OCI-M2 (cell line): ENCODE measurements around the gene PLCL2.

ENCODE experiments used
- DNase-seq: peaks from one replicate; lab custom pipeline; 2025; ENCODE audit not compliant: unreplicated experiment; lab: John Stamatoyannopoulos, UW

The PLCL2 gene

GRCh38 chr3:17007284-17007683, 122.5 kb downstream of the PLCL2 start:
- DNase-seq: no peak

GRCh38 chr3:17009826-17010225, 125.1 kb downstream of the PLCL2 start:
- no peak for DNase-seq

DNA sequence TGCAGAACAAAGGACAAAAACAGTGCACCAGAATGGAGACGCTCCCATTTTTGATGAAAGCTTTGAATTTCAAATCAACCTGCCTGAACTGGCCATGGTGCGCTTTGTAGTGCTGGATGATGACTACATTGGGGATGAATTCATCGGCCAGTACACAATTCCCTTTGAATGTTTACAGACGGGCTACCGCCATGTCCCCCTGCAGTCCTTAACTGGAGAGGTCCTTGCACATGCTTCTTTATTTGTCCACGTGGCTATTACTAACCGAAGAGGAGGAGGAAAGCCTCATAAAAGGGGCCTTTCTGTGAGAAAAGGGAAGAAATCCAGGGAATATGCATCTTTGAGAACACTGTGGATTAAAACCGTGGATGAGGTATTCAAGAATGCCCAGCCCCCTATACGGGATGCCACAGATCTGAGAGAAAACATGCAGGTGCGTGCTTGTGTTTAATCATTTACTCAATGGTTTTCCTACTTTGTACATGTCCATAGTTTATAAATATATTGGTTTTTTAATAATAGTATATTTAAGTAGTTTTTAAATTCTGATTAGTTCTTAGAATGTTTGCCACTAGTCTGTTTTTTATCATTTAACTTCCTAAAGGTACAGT, 127.1 kb downstream of the PLCL2 start:
- DNase-seq: no peak

DNA sequence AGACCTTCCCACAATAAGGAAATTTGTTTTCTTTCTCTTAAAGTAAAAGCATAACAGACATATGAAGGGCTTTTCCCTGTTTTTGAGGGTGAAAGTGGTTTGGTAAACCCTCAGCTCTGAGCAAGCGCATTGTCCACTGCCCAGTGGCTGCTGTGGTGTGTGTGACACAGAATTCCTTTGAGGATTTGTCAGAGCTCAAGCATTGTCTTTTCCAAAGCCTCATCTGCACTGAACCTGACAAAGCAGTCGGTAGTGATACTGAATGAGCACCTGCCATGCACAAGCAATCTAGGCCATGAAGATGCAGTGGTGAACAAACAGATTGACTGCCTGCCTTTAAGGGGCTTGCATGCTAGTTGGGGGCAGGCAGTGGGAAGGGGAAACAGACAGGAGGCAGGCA, 128.3 kb downstream of the PLCL2 start:
- DNase-seq: no peak

GRCh38 chr3:17013571-17013970, 128.8 kb downstream of the PLCL2 start:
- DNase-seq: no peak

- DNase-seq: no peak
Observed at GRCh38 chr3:17014284-17014683, 129.5 kb downstream of the PLCL2 start.

GRCh38 chr3:17014709-17015108, 130.0 kb downstream of the PLCL2 start:
- DNase-seq: no peak

- no peak for DNase-seq
Observed at GRCh38 chr3:17021614-17022013, 136.9 kb downstream of the PLCL2 start.

- no peak for DNase-seq
Observed at GRCh38 chr3:17023006-17023664, 138.4 kb downstream of the PLCL2 start.

GRCh38 chr3:17025594-17026139, 140.9 kb downstream of the PLCL2 start:
- no peak for DNase-seq

- DNase-seq: no peak
Observed at GRCh38 chr3:17027318-17027717, 142.6 kb downstream of the PLCL2 start.

DNA sequence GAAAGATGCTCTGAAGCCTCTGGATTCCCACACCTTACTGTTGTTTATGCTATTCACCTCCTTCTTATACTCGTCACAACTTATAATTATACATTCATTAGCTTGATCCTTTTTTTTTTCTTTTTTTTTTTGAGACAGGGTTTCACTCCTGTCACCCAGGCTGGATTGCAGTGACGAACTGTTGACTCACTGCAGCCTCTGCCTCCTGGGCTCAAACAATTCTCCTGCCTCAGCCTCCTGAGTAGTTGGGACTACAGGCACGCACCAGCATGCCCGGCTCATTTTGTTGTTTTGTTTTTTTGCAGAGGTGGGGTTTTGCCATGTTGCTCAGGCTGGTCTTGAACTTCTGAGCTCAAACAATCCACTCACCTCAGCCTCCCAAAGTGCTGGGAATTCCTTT, 143.6 kb downstream of the PLCL2 start:
- no peak for DNase-seq

DNA sequence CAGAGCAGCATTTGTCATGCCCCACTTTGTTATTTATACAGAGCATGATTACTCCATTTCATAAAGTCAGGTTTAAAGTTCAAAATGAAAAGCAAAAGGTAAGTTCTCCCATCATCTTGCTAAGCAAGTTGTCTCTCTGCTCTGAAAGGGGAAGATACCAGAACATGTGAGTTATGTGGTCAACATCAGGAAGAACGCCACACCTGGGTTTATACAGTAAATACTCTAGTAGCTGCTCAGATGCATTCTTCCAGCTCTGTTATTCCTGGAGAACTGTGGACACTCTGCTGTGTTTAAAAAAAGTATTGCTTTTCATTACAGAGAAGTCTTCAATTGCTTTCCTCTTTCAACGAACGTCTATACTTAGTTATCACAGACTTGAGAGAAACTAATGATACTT, 145.7 kb downstream of the PLCL2 start:
- DNase-seq: no peak

GRCh38 chr3:17030956-17031652, 146.3 kb downstream of the PLCL2 start:
- no peak for DNase-seq

DNA sequence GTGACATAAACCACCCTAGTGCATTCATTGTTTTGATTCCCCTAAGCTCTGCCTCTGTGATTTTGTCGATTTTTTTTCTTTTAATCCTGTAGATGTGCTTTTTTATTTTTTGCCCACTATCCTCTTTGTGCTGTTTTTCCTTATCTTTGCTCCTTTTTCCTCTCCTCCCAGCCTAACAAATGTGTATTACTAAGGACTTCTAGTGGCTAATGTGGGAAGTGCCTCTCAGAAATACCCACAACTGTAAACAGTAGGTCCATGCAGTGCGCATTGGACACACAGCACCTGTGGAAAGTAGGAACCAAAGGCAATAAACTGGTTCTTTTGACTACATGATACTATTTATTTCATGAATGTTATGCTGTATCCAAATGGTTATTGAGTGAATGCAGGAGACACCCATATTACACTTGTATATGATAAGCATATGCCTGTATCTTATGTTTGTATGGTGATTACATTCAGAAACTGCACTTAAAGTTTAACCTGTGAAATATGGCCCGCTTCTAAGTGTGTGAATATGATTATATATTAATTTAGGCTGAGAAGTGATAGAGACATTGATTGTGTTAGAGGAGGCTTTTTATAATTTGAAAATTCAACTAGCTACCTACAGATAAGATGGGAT, 147.8 kb downstream of the PLCL2 start:
- DNase-seq: no peak

- no peak for DNase-seq
Observed at GRCh38 chr3:17033516-17034168, 148.9 kb downstream of the PLCL2 start.

DNA sequence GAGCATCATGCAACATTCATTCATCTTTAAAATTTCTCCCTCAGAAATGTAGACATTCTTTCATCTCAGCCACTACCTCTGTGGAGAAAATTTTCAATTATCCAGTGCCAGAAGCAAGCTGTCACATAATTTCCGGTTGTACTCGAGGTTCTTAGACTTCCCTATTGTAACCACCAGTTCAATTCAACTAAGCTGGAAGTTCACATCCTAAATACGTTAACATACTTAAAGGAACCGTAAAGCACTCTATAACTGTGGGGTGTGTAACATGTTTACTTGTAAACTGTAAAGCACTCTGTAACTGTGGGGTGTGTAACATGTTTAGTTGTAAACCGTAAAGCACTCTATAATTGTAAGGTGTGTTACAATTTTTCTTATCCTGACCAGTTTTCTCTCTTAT, 150.3 kb downstream of the PLCL2 start:
- no peak for DNase-seq

DNA sequence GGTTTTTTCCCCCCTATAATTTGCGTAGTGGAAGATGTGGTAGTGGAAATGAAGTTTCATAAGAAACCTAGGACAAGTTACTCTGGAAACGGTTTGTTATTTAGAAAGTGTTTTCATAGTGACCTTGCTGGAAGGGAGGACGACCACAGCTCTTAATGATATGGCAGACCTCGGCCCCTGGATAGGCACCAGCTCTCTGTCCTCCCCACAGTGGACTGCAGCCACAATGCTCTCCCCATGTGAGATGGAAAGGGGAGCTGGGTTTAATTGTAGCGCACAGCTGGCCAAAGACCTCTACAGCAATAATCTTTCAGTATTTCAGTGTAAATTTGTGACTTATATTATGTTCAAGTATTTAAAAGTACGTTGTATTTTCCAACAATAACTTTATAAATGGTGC, 151.2 kb downstream of the PLCL2 start:
- DNase-seq: no peak

DNA sequence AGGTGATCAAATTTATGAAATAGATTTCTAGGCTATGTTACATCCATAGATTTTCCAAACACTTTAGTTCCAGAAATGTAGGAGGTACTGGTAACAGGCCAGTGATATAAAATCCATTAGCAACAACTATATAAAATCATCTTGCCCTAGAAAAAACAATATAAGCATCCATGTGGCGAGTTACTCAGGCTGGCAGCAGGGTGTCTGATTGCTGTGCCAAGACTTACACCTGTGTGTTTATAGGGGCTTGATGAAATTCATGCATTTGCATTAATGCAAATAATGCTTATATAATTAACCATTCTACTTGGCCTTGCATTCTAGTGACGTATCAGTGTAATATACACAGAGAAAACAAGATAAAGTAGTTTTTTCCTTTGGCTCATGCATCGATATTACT, 153.4 kb downstream of the PLCL2 start:
- DNase-seq: no peak

- DNase-seq: no peak
Observed at GRCh38 chr3:17038900-17039553, 154.3 kb downstream of the PLCL2 start.

GRCh38 chr3:17039594-17039993, 154.8 kb downstream of the PLCL2 start:
- no peak for DNase-seq
